ENCODE data around the gene BCAS1.

DNA sequence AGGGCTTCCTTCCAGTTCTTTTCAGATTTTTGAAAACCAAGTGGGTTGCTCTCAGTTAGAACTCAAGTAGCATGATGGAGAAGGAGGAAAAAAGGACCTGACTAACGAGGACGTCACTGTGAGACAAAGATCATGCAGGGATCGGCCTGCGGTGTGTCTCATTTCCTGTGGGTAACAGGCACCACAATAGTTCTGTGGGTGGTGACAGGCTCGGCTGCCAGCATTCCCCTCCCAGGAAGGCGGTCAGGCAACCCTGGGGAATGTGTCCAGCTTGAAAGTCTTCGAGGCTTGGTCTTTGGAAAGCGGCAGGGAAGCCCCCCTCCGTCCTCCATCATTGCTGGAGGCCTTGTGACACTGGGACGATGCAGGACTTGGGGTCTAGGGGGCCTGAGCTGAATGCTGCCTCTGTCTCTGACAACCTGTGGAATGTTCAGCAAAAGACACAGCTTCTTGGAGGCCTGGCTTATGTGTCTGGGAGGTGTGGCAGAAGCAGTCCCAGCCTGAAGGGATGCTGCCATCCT is 121.0 kb downstream of the BCAS1 start:
- TF ChIP-seq, protein P1, sequence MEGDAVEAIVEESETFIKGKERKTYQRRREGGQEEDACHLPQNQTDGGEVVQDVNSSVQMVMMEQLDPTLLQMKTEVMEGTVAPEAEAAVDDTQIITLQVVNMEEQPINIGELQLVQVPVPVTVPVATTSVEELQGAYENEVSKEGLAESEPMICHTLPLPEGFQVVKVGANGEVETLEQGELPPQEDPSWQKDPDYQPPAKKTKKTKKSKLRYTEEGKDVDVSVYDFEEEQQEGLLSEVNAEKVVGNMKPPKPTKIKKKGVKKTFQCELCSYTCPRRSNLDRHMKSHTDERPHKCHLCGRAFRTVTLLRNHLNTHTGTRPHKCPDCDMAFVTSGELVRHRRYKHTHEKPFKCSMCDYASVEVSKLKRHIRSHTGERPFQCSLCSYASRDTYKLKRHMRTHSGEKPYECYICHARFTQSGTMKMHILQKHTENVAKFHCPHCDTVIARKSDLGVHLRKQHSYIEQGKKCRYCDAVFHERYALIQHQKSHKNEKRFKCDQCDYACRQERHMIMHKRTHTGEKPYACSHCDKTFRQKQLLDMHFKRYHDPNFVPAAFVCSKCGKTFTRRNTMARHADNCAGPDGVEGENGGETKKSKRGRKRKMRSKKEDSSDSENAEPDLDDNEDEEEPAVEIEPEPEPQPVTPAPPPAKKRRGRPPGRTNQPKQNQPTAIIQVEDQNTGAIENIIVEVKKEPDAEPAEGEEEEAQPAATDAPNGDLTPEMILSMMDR (IDR thresholded peaks at IDR 0.05; ENCODE audit: borderline replicate concordance, extremely low read depth, low read length, poor library complexity, severe bottlenecking) = no peak
- no peak for TF ChIP-seq EZH2 (IDR thresholded peaks at IDR 0.05; ENCODE audit: borderline replicate concordance, low read depth, low read length, severe bottlenecking)

Measured in DND-41 (cell line).